Measurements from ENCODE around the gene AIRE.

DNA sequence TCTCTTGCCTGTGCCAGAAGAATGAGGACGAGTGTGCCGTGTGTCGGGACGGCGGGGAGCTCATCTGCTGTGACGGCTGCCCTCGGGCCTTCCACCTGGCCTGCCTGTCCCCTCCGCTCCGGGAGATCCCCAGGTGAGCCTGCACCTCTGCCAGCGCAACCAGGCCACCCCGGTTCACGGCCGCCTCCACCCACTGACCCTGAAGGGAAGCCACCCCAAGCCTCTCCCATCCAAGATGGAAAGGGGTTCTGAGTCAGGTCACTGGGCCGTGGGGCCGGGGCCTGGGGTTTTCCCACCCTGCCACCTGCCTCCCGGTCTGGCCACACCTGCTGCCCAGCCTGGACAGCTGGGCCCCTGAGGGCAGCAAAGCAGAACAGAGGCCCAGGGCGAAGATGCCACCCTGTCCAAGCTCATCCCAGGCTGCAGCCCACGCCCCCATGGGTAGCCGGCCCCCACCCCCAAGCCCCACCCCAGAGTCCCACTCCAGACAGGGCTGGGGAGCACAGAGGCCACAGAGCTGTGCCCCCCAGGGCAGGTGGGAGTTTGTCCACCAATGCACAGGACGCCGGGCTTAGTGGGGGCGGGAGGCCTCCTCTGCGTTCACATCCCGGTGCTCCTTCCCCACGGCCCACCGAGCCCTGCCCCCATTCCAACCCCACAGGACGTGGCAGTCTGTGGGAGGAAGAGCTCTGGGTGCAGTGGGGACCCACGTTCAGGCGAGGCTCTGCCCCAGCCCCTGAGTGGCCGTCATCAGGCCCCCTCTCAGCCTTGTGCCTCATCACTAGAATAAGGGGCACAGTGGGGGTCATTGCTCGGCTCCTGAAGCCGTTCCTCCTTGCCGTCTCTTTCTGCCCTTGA lies 5.6 kb downstream of the AIRE start:
- TF ChIP-seq, protein P1, sequence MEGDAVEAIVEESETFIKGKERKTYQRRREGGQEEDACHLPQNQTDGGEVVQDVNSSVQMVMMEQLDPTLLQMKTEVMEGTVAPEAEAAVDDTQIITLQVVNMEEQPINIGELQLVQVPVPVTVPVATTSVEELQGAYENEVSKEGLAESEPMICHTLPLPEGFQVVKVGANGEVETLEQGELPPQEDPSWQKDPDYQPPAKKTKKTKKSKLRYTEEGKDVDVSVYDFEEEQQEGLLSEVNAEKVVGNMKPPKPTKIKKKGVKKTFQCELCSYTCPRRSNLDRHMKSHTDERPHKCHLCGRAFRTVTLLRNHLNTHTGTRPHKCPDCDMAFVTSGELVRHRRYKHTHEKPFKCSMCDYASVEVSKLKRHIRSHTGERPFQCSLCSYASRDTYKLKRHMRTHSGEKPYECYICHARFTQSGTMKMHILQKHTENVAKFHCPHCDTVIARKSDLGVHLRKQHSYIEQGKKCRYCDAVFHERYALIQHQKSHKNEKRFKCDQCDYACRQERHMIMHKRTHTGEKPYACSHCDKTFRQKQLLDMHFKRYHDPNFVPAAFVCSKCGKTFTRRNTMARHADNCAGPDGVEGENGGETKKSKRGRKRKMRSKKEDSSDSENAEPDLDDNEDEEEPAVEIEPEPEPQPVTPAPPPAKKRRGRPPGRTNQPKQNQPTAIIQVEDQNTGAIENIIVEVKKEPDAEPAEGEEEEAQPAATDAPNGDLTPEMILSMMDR (IDR thresholded peaks at IDR 0.05; ENCODE audit: low read depth, low read length, missing input control), result no peak
- TF ChIP-seq, protein P2, sequence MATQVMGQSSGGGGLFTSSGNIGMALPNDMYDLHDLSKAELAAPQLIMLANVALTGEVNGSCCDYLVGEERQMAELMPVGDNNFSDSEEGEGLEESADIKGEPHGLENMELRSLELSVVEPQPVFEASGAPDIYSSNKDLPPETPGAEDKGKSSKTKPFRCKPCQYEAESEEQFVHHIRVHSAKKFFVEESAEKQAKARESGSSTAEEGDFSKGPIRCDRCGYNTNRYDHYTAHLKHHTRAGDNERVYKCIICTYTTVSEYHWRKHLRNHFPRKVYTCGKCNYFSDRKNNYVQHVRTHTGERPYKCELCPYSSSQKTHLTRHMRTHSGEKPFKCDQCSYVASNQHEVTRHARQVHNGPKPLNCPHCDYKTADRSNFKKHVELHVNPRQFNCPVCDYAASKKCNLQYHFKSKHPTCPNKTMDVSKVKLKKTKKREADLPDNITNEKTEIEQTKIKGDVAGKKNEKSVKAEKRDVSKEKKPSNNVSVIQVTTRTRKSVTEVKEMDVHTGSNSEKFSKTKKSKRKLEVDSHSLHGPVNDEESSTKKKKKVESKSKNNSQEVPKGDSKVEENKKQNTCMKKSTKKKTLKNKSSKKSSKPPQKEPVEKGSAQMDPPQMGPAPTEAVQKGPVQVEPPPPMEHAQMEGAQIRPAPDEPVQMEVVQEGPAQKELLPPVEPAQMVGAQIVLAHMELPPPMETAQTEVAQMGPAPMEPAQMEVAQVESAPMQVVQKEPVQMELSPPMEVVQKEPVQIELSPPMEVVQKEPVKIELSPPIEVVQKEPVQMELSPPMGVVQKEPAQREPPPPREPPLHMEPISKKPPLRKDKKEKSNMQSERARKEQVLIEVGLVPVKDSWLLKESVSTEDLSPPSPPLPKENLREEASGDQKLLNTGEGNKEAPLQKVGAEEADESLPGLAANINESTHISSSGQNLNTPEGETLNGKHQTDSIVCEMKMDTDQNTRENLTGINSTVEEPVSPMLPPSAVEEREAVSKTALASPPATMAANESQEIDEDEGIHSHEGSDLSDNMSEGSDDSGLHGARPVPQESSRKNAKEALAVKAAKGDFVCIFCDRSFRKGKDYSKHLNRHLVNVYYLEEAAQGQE (IDR thresholded peaks at IDR 0.05), result no peak
- TF ChIP-seq, protein P3, sequence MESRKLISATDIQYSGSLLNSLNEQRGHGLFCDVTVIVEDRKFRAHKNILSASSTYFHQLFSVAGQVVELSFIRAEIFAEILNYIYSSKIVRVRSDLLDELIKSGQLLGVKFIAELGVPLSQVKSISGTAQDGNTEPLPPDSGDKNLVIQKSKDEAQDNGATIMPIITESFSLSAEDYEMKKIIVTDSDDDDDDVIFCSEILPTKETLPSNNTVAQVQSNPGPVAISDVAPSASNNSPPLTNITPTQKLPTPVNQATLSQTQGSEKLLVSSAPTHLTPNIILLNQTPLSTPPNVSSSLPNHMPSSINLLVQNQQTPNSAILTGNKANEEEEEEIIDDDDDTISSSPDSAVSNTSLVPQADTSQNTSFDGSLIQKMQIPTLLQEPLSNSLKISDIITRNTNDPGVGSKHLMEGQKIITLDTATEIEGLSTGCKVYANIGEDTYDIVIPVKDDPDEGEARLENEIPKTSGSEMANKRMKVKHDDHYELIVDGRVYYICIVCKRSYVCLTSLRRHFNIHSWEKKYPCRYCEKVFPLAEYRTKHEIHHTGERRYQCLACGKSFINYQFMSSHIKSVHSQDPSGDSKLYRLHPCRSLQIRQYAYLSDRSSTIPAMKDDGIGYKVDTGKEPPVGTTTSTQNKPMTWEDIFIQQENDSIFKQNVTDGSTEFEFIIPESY (IDR thresholded peaks at IDR 0.05), result no peak
- TF ChIP-seq GABPA (IDR thresholded peaks at IDR 0.05 in 1 of 2, conservative IDR thresholded peaks at IDR 0.05 in 1 of 2), result no peak
- no peak for TF ChIP-seq FOXA1 (IDR thresholded peaks at IDR 0.05)
- TF ChIP-seq RAD21 (IDR thresholded peaks at IDR 0.05), result no peak
- TF ChIP-seq EGR1 (IDR thresholded peaks at IDR 0.05; ENCODE audit: low read depth in 2 of 2), result no peak
- TF ChIP-seq RXRA (IDR thresholded peaks at IDR 0.05), result no peak
- TF ChIP-seq, protein P4, sequence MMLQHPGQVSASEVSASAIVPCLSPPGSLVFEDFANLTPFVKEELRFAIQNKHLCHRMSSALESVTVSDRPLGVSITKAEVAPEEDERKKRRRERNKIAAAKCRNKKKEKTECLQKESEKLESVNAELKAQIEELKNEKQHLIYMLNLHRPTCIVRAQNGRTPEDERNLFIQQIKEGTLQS (IDR thresholded peaks at IDR 0.05), result no peak
- TF ChIP-seq, protein P5, sequence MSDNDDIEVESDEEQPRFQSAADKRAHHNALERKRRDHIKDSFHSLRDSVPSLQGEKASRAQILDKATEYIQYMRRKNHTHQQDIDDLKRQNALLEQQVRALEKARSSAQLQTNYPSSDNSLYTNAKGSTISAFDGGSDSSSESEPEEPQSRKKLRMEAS (IDR thresholded peaks at IDR 0.05), result no peak
- no peak for TF ChIP-seq JUND (IDR thresholded peaks at IDR 0.05)
